Vagina (tissue), 2 donors: ENCODE measurements around the gene SGCD. TPM values are rescaled to one million over a fixed set of nuclear protein-coding genes. Genes with fewer than 3 reads are reported as not detected.

Source experiments
- DNase-seq, 2 donors: peaks; one replicate each; pipeline ENCODE4 v3.0.0-alpha.2; 2017; ENCODE audit errors: extremely low spot score in 2 of 2
- H3K27ac ChIP-seq: fragments of 200-600 bp; sonication (generic); one replicate; pipeline ENCODE4 v1.5.1; 2019
- H3K27me3 ChIP-seq: fragments of 200-600 bp; sonication (generic); one replicate; pipeline ENCODE4 v1.5.1; 2019
- H3K36me3 ChIP-seq, 2 donors: fragments of 200-600 bp; sonication (generic); one replicate each; pipeline ENCODE4 v1.5.1; 2017 to 2019
- H3K4me1 ChIP-seq: fragments of 200-600 bp; sonication (generic); one replicate; pipeline ENCODE4 v1.5.1; 2019
- H3K4me3 ChIP-seq, 2 donors: fragments of 200-600 bp; sonication (generic); 1 replicate in 1 of 2; 2 replicates in 1 of 2; pipeline ENCODE4 v1.5.1; 2016 to 2019
- H3K9me3 ChIP-seq: fragments of 200-600 bp; sonication (generic); one replicate; pipeline ENCODE4 v1.5.1; 2019
- POLR2A ChIP-seq, 2 donors: fragments of 450-650 bp; IDR thresholded peaks; one replicate each; pipeline ENCODE4 v1.6.1; 2017; ENCODE audit warnings: antibody characterized with exemption in 2 of 2, mild to moderate bottlenecking in 2 of 2, moderate library complexity in 2 of 2
- POLR2AphosphoS5 ChIP-seq, 2 donors: sonication (generic); formaldehyde crosslinking; IDR thresholded peaks; one replicate each; pipeline ENCODE4 v1.9.0; 2017; ENCODE audit warnings: antibody characterized with exemption in 2 of 2, mild to moderate bottlenecking in 2 of 2, low read depth in 1 of 2; ENCODE audit not compliant: insufficient read depth in 1 of 2
- intact Hi-C: fragments of 100-400 bp; cut with DNase I; formaldehyde crosslinking; loops from one replicate; pipeline ENCODE4 v1.15.1; 2023
- total RNA-seq: library from RNA; depleted of rRNA; stranded (reverse); fragments of >200 nt; gene quantifications from one replicate; pipeline ENCODE4 v1.2.3, GENCODE V29; 2016
- TF ChIP-seq, protein P1 (sequence below), 3 experiments: fragments of 450-650 bp in 2 of 3; fragments of 200-600 bp in 1 of 3; sonication (generic) in 1 of 3; IDR thresholded peaks; one replicate each; pipeline ENCODE4 v1.5.1; 2017 to 2019; ENCODE audit warnings: antibody characterized with exemption in 3 of 3, mild to moderate bottlenecking in 2 of 3, moderate library complexity in 2 of 3

SGCD gene
- total RNA-seq, 1 donor from 2014 or later = 6.9 TPM

DNA sequence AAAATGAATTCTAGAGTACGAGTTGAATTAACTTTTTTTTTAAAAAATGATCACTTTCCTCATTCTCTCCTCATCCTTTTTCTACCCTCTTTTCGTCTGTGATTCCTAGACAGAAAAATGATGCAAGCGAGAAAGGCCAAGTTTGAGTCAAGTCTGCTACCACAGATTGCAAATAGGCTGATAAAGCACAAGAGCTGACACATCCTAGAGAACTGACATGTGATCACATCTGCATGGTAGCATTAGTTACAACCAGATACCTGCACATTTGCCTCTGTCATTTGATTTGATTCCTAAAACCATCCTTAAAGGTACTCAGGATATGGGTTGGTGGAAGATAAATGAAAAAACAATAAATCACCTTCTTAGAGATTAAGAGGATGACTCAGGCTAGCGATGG lies 297.7 kb downstream of the SGCD start:
- intact Hi-C loops = no loop called here

DNA sequence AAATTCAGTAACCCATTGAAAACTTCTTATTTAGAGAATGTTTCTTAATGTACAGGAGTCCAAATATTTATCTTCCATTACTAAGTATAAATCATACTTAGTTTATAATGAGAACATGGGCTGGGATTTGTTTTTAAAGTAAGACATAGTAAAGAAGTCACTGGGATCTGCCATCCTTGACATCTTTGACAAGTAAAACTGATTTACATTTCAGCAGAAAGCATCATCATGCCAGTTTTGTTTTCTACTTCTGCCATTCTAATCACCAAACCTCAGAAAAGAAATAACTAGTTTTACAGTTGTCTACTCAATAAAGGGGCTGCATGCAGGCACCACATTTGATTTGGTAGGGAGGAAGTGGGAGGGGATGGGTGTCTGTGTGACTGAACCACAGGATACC lies 301.5 kb downstream of the SGCD start:
- intact Hi-C loops = no loop called here
- TF ChIP-seq POLR2A (IDR thresholded peaks at IDR 0.05) = no peak
- TF ChIP-seq, protein P1, sequence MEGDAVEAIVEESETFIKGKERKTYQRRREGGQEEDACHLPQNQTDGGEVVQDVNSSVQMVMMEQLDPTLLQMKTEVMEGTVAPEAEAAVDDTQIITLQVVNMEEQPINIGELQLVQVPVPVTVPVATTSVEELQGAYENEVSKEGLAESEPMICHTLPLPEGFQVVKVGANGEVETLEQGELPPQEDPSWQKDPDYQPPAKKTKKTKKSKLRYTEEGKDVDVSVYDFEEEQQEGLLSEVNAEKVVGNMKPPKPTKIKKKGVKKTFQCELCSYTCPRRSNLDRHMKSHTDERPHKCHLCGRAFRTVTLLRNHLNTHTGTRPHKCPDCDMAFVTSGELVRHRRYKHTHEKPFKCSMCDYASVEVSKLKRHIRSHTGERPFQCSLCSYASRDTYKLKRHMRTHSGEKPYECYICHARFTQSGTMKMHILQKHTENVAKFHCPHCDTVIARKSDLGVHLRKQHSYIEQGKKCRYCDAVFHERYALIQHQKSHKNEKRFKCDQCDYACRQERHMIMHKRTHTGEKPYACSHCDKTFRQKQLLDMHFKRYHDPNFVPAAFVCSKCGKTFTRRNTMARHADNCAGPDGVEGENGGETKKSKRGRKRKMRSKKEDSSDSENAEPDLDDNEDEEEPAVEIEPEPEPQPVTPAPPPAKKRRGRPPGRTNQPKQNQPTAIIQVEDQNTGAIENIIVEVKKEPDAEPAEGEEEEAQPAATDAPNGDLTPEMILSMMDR (IDR thresholded peaks at IDR 0.05) = no peak
- no peak for TF ChIP-seq POLR2AphosphoS5 (IDR thresholded peaks at IDR 0.05; ENCODE audit: insufficient read depth in 1 of 2, low read depth in 1 of 2)
- H3K9me3 ChIP-seq = no peaks in the 10 kb centered on the region
- H3K36me3 ChIP-seq = no peaks in the 10 kb centered on the region
- H3K4me3 ChIP-seq = no peak overlapping the region
- no peaks in the 10 kb centered on the region for H3K27me3 ChIP-seq
- H3K4me1 ChIP-seq = no peaks in the 10 kb centered on the region
- no peak overlapping the region for H3K27ac ChIP-seq
- no peak for DNase-seq

More for the DNA sequence above, 297.7 kb downstream of the SGCD start:
- Histone ChIP-seq H3K4me1 (no peaks in the 10 kb centered on the region), H3K27me3 (no peaks in the 10 kb centered on the region), H3K4me3 (no peak overlapping the region), H3K27ac (no peak overlapping the region), H3K36me3 (no peaks in the 10 kb centered on the region), H3K9me3 (no peaks in the 10 kb centered on the region)
- DNase-seq = no peak
- TF ChIP-seq POLR2A (IDR thresholded peaks at IDR 0.05) (no peak), POLR2AphosphoS5 (IDR thresholded peaks at IDR 0.05; ENCODE audit: insufficient read depth in 1 of 2, low read depth in 1 of 2) (no peak)
- TF ChIP-seq, protein P1 (IDR thresholded peaks at IDR 0.05) = no peak

DNA sequence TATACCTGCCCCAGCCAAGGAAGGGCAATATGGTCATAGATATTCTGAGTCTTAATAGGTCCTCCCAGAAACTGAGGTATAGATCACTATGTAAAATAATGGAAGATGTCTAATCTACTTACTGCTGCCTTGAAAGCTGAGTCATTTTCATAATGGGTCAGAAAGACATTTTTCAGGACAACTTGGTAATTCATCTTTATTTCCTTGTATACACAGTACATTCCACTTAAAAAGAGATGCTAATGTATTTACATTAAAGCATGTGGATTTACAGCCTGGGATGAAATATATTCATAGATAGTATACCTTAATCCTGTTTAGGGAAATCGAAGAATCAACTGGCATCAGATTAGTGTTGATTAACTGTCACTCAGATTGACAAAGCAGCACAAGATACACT lies 304.0 kb downstream of the SGCD start:
- Histone ChIP-seq H3K36me3 (no peaks in the 10 kb centered on the region), H3K27me3 (no peaks in the 10 kb centered on the region), H3K4me1 (no peaks in the 10 kb centered on the region), H3K27ac (no peak overlapping the region), H3K9me3 (no peaks in the 10 kb centered on the region), H3K4me3 (no peak overlapping the region)
- TF ChIP-seq, protein P1 (IDR thresholded peaks at IDR 0.05) = no peak
- TF ChIP-seq POLR2A (IDR thresholded peaks at IDR 0.05) = no peak
- intact Hi-C loops = no loop called here
- DNase-seq = no peak

DNA sequence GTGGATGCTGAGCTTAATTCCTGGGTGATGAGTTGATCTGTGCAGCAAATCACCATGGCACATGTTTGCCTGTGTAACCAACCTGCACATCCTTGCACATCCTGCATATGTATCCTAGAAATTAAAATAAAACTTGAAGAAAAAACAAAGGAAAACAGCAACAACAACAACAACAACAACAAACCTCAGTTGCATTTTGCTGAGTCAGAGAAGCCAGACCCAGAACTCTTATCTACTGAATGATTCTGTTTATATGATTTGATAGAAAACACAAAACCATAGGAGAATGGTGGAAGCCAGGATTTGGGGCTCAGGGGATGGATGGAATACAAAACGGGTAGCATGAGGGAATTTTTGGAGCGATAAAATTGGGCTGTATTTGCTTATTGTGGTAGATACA lies 307.3 kb downstream of the SGCD start:
- Histone ChIP-seq H3K9me3 (no peaks in the 10 kb centered on the region), H3K36me3 (no peaks in the 10 kb centered on the region), H3K27ac (no peak overlapping the region), H3K27me3 (no peaks in the 10 kb centered on the region), H3K4me1 (no peaks in the 10 kb centered on the region), H3K4me3 (no peak overlapping the region)
- intact Hi-C loops = no loop called here
- DNase-seq = no peak
- TF ChIP-seq POLR2A (IDR thresholded peaks at IDR 0.05) (no peak), POLR2AphosphoS5 (IDR thresholded peaks at IDR 0.05; ENCODE audit: insufficient read depth in 1 of 2, low read depth in 1 of 2) (no peak)
- TF ChIP-seq, protein P1 (IDR thresholded peaks at IDR 0.05) = no peak

DNA sequence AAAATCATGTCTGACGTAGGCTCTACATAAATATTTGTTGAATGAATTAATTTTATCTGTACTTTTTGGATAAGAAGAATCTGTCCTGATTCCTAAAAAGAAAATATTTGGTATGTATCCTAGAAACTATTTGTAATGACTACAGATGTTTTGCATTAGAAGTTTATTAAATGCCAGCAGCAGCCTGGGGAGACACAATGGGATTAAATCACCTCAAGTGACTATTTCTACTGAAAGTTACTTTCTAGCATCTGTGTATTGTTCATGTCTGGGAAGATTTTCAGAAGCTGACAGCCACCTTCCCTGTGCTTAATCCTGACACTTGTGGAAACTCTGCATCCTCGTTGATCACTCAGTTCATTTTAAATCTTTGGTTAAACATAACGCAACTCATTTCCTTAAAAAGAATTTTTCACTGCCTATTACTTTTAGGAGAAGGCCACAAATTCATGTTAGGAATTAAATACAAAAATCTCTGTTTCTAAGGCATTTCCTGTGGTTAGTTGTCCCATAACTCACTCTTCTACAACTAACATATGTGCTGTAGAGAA lies 313.8 kb downstream of the SGCD start:
- Histone ChIP-seq H3K9me3 (no peaks in the 10 kb centered on the region), H3K4me1 (peaks cover 10% of the 10 kb centered on the region), H3K36me3 (no peaks in the 10 kb centered on the region), H3K27ac (no peak overlapping the region), H3K27me3 (no peaks in the 10 kb centered on the region), H3K4me3 (no peak overlapping the region)
- TF ChIP-seq POLR2AphosphoS5 (IDR thresholded peaks at IDR 0.05; ENCODE audit: insufficient read depth in 1 of 2, low read depth in 1 of 2) (no peak), POLR2A (IDR thresholded peaks at IDR 0.05) (no peak)
- TF ChIP-seq, protein P1 (IDR thresholded peaks at IDR 0.05) = no peak
- DNase-seq = no peak
- intact Hi-C loops = no loop called here
